ENCODE measurements around the gene PURA.

Gene PURA

GRCh38 chr5:140110646-140110957, 3.3 kb upstream of the PURA start:
- H3K9me3 ChIP-seq (ENCODE audit: control insufficient read depth, insufficient read depth, low read length) = no peaks in the 10 kb centered on the region
- peaks cover 71% of the 10 kb centered on the region for H3K4me1 ChIP-seq (ENCODE audit: control insufficient read depth, low read length)
- peaks cover 70% of the 10 kb centered on the region for H3K79me2 ChIP-seq (ENCODE audit: control insufficient read depth, low read length)
- H4K20me1 ChIP-seq (ENCODE audit: control insufficient read depth, insufficient read depth, low read depth, low read length) = peaks cover 23% of the 10 kb centered on the region
- H3K4me3 ChIP-seq (ENCODE audit: low read length) = no peak overlapping the region
- peak overlapping the region; percentile 95; the same call in 1 of the 2 replicates for H3K4me2 ChIP-seq (ENCODE audit: low read length)
- H3F3A ChIP-seq (ENCODE audit: control insufficient read depth, insufficient read depth) = peaks cover 34% of the 10 kb centered on the region
- TF ChIP-seq CTCF (IDR thresholded peaks at IDR 0.05; ENCODE audit: low read depth, low read length, poor library complexity, severe bottlenecking) (no peak), EZH2phosphoT487 (IDR thresholded peaks at IDR 0.05; ENCODE audit: borderline replicate concordance, low read length) (no peak)
- peaks cover 20% of the 10 kb centered on the region for H3K36me3 ChIP-seq (ENCODE audit: control insufficient read depth, low read length)
- no peaks in the 10 kb centered on the region for H3K27me3 ChIP-seq (ENCODE audit: control insufficient read depth, low read length)
- H3K9me2 ChIP-seq (replicated peaks; ENCODE audit: control insufficient read depth, low read length) = no peaks in the 10 kb centered on the region
- H3K27ac ChIP-seq (ENCODE audit: low read depth, low read length) = no peak overlapping the region

GRCh38 chr5:140111011-140111858, 2.7 kb upstream of the PURA start:
- H3K36me3 ChIP-seq (ENCODE audit: control insufficient read depth, low read length) = peaks cover 24% of the 10 kb centered on the region
- H3K27ac ChIP-seq (ENCODE audit: low read depth, low read length) = no peak overlapping the region
- H3K27me3 ChIP-seq (ENCODE audit: control insufficient read depth, low read length) = no peaks in the 10 kb centered on the region
- H3K9me2 ChIP-seq (replicated peaks; ENCODE audit: control insufficient read depth, low read length) = no peaks in the 10 kb centered on the region
- peaks cover 75% of the 10 kb centered on the region for H3K4me1 ChIP-seq (ENCODE audit: control insufficient read depth, low read length)
- peak overlapping the region; percentile 98 for H3K4me2 ChIP-seq (ENCODE audit: low read length)
- TF ChIP-seq CTCF (IDR thresholded peaks at IDR 0.05; ENCODE audit: low read depth, low read length, poor library complexity, severe bottlenecking) (no peak), EZH2phosphoT487 (IDR thresholded peaks at IDR 0.05; ENCODE audit: borderline replicate concordance, low read length) (no peak)
- no peaks in the 10 kb centered on the region for H3K9me3 ChIP-seq (ENCODE audit: control insufficient read depth, insufficient read depth, low read length)
- H4K20me1 ChIP-seq (ENCODE audit: control insufficient read depth, insufficient read depth, low read depth, low read length) = peaks cover 26% of the 10 kb centered on the region
- H3K4me3 ChIP-seq (ENCODE audit: low read length) = peak overlapping the region; percentile 92; the same call in 1 of the 2 replicates
- peaks cover 29% of the 10 kb centered on the region for H3F3A ChIP-seq (ENCODE audit: control insufficient read depth, insufficient read depth)
- peaks cover 76% of the 10 kb centered on the region for H3K79me2 ChIP-seq (ENCODE audit: control insufficient read depth, low read length)

- Histone ChIP-seq H3K4me2 (ENCODE audit: low read length) (peak overlapping the region; percentile 98), H3K27ac (ENCODE audit: low read depth, low read length) (no peak overlapping the region), H3K27me3 (ENCODE audit: control insufficient read depth, low read length) (no peaks in the 10 kb centered on the region)
These were observed 1.9 kb upstream of the PURA start for GRCh38 chr5:140111859-140112551.

More at GRCh38 chr5:140111859-140112551, 1.9 kb upstream of the PURA start:
- TF ChIP-seq CTCF (IDR thresholded peaks at IDR 0.05; ENCODE audit: low read depth, low read length, poor library complexity, severe bottlenecking) (no peak), EZH2phosphoT487 (IDR thresholded peaks at IDR 0.05; ENCODE audit: borderline replicate concordance, low read length) (no peak)
- Histone ChIP-seq H3K79me2 (ENCODE audit: control insufficient read depth, low read length) (peaks cover 84% of the 10 kb centered on the region), H3K4me1 (ENCODE audit: control insufficient read depth, low read length) (peaks cover 73% of the 10 kb centered on the region), H4K20me1 (ENCODE audit: control insufficient read depth, insufficient read depth, low read depth, low read length) (peaks cover 30% of the 10 kb centered on the region), H3K4me3 (ENCODE audit: low read length) (peak overlapping the region; percentile 92), H3F3A (ENCODE audit: control insufficient read depth, insufficient read depth) (peaks cover 27% of the 10 kb centered on the region), H3K36me3 (ENCODE audit: control insufficient read depth, low read length) (peaks cover 28% of the 10 kb centered on the region), H3K9me3 (ENCODE audit: control insufficient read depth, insufficient read depth, low read length) (no peaks in the 10 kb centered on the region), H3K9me2 (replicated peaks; ENCODE audit: control insufficient read depth, low read length) (no peaks in the 10 kb centered on the region)

Data from DOHH2 (cell line).